AG04450 (cell line): ENCODE results near the gene PPM1M. TPM values are rescaled to one million over a fixed set of nuclear protein-coding genes. Genes with fewer than 3 reads are reported as not detected.

Experiments used
- CTCF ChIA-PET: fragments of 300-600, 350-600 bp; formaldehyde crosslinking; extraction: SDS; loops from one replicate; lab custom pipeline; 2022; ENCODE audit warnings: antibody characterized with exemption, inconsistent platforms; lab: Charles Lee
- POLR2A ChIA-PET: fragments of 350-600 bp; formaldehyde crosslinking; extraction: SDS; loops from one replicate; lab custom pipeline; 2021; ENCODE audit warnings: antibody characterized with exemption, inconsistent platforms; lab: Yijun Ruan, JAX
- DNase-seq: peaks from one replicate; pipeline ENCODE4 v3.0.0-alpha.2; 2011; ENCODE audit warnings: low read depth, low spot score
- H3K27ac ChIP-seq: one replicate; pipeline ENCODE4 v1.5.1; 2012; ENCODE audit warnings: low read depth, low read length, control low read depth
- H3K27me3 ChIP-seq: one replicate; pipeline ENCODE4 v1.6.0; 2012; ENCODE audit warnings: low read length; ENCODE audit not compliant: control insufficient read depth, insufficient read depth
- H3K4me3 ChIP-seq: 2 replicates; pipeline ENCODE4 v1.5.1; 2011; ENCODE audit warnings: mild to moderate bottlenecking, low read depth, low read length, control low read depth
- H3K9me3 ChIP-seq: 2 replicates; pipeline ENCODE4 v1.5.1; 2012; ENCODE audit warnings: low read length; ENCODE audit not compliant: control insufficient read depth, insufficient read depth
- CTCF ChIP-seq: IDR thresholded peaks from 2 replicates; pipeline ENCODE4 v1.5.1; 2011; ENCODE audit warnings: low read depth, low read length, control low read depth, inconsistent platforms
- polyA plus RNA-seq: library from polyadenylated mRNA; depleted of rRNA; stranded (reverse); fragments of >200 nt; gene quantifications from 2 replicates; pipeline ENCODE4 v1.2.3, GENCODE V29; 2011

Gene PPM1M
- polyA plus RNA-seq, 1 experiment, result 29.2 TPM

GRCh38 chr3:52246264-52246620, 683 bp downstream of the PPM1M start:
- H3K27ac ChIP-seq, result peak overlapping the region; percentile 47
- ChIA-PET CTCF (interaction anchor here (0.6 to 1.1 kb wide), 2 partner anchors 8 to 26 kb away, joined by 3 read pairs; no protein-coding TSS in a partner anchor), POLR2A (interaction anchor here (1.2 to 1.8 kb wide), 4 partner anchors 9 to 32 kb away, joined by 5 to 14 read pairs (median 8); partner anchors contain the start of gene WDR82)

DNA sequence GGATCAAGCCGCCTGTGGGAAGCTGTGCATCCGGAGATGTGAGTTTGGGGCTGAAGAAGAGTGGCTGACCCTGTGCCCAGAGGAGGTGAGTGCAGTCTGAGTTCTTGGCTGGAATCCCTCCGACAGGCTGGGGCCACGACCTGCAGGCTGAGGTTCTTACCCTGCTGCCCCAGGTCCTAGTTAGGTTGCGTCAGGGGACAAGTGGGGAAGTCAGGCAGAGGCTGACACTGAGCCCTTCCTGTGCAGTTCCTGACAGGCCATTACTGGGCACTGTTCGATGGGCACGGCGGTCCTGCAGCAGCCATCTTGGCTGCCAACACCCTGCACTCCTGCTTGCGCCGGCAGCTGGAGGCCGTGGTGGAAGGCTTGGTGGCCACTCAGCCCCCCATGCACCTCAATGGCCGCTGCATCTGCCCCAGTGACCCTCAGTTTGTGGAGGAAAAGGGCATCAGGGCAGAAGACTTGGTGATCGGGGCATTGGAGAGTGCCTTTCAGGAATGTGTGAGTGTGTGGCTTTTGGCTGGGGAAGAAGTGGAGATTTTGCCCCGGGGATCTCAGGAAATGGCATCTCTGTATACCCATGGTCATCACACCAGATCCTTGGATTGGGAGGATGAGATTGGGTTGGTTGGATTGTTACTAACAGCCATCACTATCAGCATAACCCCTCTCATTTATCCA, 1.3 kb downstream of the PPM1M start:
- peak overlapping the region; percentile 67 for H3K4me3 ChIP-seq
- CTCF ChIA-PET, result interaction anchor here (1.1 kb wide), 1 partner anchor 27 kb away, joined by 3 read pairs; no protein-coding TSS in a partner anchor
- POLR2A ChIA-PET, result interaction anchor here (1.2 to 1.8 kb wide), 4 partner anchors 8 to 31 kb away, joined by 5 to 14 read pairs (median 8); partner anchors contain the start of gene WDR82

More at GRCh38 chr3:52246264-52246620, 683 bp downstream of the PPM1M start:
- H3K27me3 ChIP-seq, result no peaks in the 10 kb centered on the region
- peak overlapping the region; percentile 67 for H3K4me3 ChIP-seq
- DNase-seq, result no peak
- TF ChIP-seq CTCF, result no peak
- peaks cover 9% of the 10 kb centered on the region for H3K9me3 ChIP-seq

GRCh38 chr3:52247409-52248164, 2.0 kb downstream of the PPM1M start:
- Histone ChIP-seq H3K27ac (no peak overlapping the region), H3K27me3 (no peaks in the 10 kb centered on the region), H3K9me3 (peaks cover 9% of the 10 kb centered on the region), H3K4me3 (no peak overlapping the region)
- CTCF ChIA-PET, result no interaction called here
- no peak for TF ChIP-seq CTCF
- DNase-seq, result no peak
- POLR2A ChIA-PET, result no interaction called here

More for the DNA sequence above, 1.3 kb downstream of the PPM1M start:
- no peaks in the 10 kb centered on the region for H3K27me3 ChIP-seq
- peaks cover 9% of the 10 kb centered on the region for H3K9me3 ChIP-seq
- TF ChIP-seq CTCF, result no peak
- DNase-seq, result no peak
- no peak overlapping the region for H3K27ac ChIP-seq

DNA sequence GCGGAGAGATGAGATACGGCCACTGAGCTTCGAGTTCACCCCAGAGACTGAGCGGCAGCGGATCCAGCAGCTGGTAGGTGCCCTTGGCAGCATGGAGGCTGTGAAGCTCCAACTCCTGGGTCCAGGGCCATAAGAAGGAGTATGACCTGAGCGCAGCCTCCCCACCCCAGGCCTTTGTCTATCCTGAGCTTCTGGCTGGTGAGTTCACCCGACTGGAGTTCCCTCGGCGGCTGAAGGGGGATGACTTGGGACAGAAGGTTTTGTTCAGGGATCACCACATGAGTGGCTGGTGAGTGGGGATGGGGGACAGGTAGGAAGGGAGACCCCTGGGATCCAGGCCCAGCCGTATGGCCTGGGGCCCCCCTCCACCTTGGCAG, 2.6 kb downstream of the PPM1M start:
- ChIA-PET CTCF (no interaction called here), POLR2A (interaction anchor here (1.0 to 1.3 kb wide), 2 partner anchors 29 to 31 kb away, joined by 3 to 4 read pairs; partner anchors contain the start of gene WDR82)
- TF ChIP-seq CTCF, result no peak
- Histone ChIP-seq H3K9me3 (peaks cover 9% of the 10 kb centered on the region), H3K27ac (no peak overlapping the region), H3K4me3 (no peak overlapping the region), H3K27me3 (no peaks in the 10 kb centered on the region)
- no peak for DNase-seq
